HG02588 (cell line): ENCODE results near the gene DDRGK1.
"Not testable (repeated sequence)": the region's sequence is repeated elsewhere in the genome, so short reads cannot be mapped to it uniquely, and the experiment has no call there.

Source experiments
- ATAC-seq: cut with Tn5 transposase; IDR thresholded peaks from one replicate; pipeline ENCODE4 v1.9.1; 2021; ENCODE audit warnings: mild to moderate bottlenecking, moderate library complexity; ENCODE audit not compliant: unreplicated experiment

Gene DDRGK1

DNA sequence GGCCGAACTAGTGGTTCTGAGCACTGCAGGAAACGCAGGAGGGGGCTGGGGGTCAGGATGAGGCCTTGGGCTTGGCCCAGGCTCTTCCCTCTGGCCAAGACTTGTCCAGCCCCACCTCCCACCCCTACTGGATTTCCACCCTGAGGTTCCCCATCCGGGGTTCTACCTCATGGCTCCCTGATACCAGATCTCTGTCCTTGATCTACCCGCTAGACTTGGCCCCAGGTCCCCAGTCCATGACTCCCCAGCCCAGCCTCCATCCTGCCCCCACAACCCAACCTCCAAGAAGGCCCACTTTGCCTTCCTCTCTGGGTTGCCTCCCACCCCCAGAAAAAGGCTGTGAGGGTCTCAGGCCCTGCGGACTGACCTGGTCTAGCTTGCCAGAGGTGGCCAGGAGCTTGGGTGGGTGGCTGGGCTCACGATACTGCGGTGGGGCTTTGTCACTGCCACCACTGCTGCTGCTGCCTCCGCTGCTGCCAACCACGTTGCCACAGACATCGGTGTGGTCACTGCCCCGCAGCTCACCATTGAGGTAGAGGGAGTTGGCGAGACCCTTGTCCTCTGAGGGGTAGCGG is 38.1 kb downstream of the DDRGK1 start:
- ATAC-seq: no peak

DNA sequence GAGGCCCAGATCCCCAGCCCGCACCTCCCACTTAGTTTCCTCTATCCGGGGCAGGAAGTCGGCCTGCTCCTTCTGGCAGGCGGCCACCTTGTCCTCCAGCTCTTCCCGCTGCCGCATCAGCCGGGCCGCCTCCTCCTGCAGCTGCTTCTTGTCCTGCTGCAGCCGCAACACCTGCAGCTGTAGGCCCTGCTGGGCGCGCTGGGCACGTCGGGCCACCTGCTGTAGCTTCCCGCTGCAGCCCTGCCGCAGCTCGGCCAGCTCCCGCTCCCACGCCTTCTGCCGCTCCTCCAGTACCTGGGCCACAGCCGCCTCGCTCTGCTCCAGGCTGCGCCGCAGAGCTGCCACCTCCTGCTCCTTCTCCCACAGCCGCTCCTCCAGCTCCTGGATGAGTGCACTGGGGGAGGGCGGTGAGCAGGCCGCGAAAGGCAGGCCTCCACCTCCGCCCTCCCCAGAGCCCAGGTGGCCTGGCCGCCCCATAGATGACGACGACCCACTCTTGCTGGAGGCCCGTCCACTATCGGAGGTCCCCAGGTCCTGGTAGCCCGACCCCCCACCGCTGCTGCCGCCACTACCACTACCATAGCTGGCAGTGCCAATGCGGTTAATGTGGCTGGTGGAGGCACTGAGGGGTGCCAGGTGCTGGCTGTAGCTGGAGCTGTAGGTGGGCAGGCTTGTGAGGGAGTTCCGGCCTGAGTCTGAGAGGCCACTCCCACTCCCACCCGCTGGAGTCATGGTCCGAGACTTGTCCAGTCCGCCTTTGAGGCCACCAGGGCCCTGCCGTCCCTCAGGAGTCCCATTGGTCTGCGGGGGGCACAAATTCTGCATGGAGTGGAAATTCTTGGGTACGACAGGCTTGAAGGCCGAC is 38.8 kb downstream of the DDRGK1 start:
- no peak for ATAC-seq

DNA sequence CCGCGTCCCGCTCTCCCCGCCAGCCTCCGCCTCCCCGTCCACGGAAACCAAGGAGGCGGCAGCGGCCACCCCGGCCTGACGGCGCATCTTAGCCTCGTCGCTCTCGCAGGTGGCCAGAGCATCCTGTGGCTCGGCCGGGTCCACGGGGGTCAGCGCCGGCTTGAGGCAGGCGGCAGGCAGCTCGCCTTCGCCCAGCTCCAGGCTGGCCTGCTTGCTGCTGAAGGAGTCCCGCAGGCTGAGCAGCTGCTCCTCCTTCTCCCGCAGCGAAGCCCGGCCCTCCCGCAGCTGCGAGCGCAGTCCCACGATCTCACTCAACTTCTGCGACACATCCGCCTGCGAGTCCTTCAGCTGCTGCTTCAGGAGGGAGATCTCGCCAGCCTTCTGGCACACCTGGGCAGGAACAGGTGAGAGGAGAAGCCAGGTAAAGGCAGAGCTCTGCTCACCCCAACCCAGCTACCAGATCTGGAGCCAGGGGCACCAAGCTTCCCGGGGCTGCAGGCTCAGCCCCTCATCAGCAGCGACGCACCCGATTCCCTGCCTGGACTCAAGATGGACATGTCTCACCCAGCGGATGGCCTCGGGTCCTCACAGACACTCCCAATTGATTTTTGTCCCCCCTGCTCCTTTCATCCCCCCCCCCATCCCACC is 39.6 kb downstream of the DDRGK1 start:
- no peak for ATAC-seq

DNA sequence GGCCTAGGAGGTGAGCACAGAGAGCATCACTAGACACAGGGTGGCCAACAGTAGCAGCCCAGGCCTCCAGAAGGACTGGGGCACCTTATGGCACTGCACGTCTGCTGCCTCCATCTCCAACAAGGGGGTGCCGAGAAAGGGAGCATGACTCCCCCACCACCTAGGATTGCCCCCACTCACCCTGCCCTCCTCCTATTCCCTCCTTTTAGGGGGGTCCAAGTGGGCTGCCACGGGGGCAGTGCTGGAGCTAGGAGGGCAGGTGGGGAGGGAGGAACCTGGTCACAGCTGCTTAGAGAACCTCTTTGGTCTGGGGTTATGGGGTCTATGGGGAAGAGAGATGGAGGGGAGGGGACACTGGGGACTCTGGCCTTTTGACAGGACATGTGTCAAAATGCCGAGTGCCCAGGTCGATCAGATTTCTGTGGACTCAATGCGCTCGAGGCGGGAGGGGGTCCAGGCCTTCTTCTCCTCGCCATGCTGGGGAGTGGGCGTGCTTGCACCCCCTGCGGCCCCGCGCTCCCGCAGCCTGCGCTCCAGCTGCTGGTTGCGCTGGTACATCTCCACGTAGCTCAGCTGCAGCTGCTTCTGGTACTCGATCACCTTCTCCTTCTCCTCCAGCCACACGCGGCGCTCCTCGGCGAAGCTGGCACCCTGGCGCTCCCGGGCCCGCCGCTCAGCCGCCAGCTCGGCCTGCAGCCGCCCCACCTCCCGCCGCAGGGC is 40.3 kb downstream of the DDRGK1 start:
- ATAC-seq: no peak

DNA sequence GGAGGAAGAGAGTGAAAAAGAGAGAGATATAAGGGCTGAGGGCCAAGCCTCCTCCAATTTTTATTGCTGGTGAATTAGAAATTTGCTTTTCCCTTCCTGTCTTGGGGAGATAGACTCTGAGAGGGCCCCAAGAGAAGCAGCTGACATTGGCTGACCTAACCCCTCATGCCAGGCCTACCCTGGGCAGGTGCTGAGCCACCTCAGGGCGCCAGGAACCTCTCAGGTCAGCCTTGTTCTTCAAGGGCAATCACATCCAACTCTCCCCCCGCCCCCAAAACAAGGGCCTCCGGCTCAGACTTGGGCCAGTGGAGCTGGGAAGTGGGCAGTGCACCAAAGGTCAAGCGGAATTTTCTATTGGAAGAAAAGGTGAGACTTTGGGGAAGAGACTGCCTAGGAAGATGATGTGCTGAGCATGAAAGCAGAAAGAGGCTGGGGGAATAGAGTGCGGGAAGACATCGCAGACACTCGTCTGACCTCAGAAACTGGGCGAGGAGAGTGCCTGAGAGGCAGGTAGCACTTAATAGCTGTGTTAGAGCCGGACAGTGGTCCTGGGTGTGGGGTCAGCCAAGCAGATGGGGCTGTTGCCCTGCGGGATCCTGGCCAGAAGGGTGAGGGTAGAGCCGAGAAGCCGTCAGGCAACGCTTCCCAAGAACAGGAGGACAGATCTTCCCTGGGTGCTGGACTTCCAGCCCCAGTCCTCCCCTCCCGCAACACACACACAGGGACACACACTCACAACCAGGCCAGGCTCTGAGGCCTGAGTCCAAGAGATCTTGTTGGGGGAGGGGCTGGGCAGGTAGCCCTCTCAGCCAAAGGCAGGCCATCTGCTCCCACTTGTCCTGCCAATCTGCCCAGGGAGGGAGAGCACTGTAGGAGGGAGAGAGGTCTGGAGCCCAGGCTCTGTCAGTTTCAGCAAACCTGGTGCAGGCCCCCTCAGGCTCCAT is 41.1 kb downstream of the DDRGK1 start:
- no peak for ATAC-seq

DNA sequence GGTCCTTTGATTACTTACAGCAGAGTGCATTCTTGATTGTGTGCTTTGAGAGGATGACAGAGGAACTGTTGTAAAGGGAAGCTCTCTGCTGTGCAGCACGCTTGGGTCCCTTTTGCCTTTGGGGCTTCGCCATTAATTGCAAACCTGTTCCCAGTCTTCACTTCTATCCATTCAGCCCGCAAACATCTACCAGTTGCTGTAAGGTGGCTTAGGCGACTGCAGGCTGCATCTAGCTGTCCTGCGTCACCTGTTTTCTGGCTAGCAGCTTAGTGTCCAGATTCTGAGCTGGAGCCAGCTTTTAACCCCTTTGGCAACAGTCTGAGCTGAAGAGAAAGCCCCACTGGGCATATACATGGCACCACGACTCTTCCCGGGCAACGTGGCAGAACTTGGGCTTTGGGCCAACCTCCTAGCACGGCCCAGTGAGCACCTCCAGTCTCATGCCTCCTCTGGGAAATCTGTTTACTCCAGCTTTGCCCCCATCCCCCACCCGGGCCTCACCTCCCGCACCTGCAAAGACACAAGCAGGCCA is 42.3 kb downstream of the DDRGK1 start:
- ATAC-seq: no peak

DNA sequence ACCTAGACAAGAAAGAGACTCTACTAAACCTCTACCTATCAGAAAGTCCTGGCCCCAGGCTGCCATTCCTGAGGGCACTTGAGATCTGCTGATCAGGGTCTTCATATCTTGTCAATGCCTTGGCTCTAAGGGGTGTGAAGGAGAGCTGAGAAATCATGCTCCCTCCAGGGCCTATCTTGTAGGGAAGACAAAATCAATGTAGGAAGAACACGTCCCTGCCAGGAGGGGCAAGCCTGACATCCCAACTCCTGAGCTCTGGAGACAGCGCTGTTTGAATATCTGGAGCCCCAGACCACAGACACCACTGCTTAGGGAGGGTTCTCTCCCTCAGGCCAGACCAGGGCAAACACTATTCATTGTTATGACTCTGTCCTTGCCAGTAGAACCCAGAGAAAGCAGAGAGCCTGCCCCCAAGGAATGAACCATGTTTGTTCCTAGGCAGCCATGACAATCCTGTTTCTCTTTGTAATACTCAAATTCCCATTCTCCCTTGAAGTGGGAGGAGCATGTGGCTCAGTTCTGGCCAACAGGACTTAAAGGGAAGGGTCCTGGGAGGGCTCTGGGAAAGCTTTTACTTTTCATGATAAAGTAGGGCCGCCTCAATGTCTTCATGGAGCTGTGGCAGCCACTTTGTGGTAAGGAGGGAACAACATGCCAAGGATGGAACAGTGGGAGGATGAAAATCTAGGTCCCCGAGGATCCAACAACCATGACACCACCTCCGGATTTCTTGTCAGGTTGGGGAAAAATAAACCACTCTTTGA is 43.0 kb downstream of the DDRGK1 start:
- no peak for ATAC-seq

DNA sequence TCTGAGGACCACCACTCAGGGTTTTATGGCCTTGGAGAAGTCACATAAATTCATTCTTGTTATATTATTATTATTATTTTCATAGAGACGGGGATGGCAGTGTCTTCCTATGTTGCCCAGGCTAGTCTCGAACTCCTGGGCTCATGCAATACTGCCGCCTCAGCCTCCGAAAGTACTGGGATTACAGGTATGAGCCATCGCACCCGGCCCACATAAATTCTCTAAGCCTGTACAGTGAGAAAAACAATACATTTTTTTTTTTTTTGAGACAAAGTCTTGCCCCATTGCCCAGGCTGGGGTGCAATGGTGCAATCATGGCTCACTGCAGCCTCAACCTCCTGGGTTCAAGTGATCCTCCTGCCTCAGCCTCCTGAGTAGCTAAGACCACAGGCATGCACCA is 44.1 kb downstream of the DDRGK1 start:
- ATAC-seq: no peak

DNA sequence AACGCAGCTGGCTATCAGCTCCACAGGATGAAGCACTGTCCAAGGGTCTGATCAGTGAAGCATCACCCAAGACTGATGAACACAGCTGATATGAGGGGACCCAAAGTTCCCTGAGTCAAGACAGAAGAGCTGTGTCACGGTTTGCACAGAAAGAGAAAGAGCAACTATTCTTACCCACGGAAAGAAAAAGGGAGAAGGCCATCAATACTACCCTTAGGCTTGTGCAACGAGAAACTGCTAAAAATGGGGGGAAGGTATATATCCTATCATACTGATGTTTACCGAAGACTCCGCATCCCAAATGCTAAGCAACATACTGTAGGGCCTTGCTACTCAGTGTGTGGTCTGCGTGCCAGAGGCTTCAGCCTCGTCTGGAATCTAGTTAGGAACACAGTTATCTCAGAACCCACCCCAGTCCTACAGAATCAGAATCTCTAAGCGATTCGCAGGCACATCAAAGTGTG is 45.5 kb downstream of the DDRGK1 start:
- ATAC-seq: no peak

DNA sequence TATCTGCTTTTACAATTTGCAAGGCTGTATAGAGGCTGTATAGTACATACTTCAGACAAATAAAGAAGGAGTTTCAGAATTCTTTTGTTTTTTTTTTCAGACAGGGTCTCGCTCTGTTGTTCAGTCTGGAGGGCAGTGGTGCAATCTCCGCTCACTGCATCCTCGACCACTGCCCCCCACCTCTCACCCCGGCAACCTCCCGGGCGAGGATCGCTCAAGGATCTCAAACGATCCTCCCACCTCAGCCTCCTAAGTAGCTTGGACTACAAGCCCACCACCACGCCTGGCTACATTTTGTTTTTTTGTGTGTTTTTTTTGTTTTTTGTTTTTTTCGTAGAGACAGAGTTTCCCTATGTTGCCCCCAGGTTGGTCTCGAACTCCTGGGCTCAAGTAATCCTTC is 46.7 kb downstream of the DDRGK1 start:
- ATAC-seq: no peak

DNA sequence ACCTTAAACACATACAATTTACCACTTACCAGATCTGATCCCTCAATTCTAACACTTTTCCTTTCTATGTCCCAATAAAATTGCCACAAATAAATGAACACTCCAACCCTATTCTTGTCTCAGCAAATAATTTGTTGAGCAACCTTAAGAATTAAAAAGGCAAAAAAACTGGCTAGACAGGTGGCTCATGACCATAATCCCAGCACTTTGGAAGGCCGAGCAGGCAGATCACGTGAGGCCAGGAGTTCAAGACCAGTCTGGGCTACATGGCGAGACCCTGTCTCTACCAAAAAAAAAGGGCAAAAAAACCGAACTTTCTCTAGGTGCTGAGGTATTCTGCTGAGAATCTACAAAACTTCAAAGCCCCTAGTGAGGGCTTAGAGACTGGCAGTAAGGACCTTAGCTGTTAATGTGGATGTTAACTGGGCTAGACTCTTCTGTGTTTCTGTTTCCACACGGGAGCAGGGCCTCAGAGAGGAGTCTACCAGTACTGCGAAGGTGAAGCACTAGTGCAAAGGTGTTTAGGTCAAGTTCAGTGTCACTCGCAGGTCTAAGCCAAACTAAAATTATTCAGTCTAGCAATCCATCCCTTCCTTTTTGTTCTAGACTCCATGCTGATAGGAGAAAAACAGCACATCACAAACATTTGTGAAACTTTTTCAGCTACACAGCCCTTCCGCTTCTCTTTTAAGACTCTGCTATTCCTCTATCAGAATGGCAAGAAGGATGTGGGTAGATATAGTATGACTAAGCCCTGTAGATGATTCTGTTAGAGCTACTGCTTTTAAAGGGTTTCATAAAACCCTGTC is 47.5 kb downstream of the DDRGK1 start:
- peak; percentile 43 for ATAC-seq

DNA sequence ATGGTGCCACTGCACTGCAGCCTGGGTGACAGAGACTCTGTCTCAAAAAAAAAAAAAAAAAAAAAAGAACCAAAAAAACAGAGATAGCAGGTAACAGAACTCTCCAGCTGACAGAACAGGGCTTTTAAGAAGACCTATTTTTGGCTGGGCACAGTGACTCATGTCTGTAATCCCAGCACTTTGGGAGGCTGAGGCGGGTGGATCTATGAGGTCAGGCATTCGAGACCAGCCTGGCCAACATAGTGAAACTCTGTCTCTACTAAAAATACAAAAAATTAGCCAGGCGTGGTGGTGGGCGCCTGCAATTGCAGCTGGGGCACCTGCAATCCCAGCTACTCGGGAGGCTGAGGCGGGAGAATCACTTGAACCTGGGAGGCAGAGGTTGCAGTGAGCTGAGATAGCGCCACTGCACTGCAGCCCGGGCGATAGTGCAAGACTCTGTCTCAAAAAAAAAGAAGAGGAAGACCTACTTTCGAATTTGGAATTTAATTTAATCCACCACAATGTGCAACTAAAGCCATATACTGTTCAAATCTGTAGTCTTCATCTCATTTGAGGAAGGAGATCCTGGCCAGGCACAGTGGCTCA is 52.3 kb downstream of the DDRGK1 start:
- ATAC-seq: not testable (repeated sequence)

DNA sequence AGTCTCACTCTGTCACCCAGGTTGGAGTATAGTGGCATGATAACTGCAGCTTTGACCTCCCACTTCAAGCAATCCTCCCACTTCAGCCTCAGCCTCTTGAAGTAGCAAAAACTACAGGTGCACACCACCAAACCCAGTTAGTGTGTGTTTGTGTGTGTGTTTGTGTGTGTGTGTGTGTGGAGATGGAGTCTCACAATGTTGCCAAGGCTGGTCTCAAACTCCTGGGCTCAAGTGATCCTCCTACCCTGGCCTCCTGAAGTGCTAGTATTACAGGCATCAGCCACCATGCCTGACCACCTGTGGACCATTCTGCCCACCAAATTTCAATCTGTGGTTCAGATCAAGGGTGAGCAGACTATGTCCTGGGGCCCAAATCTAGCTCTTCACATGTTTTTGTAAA is 53.6 kb downstream of the DDRGK1 start:
- ATAC-seq: no peak

DNA sequence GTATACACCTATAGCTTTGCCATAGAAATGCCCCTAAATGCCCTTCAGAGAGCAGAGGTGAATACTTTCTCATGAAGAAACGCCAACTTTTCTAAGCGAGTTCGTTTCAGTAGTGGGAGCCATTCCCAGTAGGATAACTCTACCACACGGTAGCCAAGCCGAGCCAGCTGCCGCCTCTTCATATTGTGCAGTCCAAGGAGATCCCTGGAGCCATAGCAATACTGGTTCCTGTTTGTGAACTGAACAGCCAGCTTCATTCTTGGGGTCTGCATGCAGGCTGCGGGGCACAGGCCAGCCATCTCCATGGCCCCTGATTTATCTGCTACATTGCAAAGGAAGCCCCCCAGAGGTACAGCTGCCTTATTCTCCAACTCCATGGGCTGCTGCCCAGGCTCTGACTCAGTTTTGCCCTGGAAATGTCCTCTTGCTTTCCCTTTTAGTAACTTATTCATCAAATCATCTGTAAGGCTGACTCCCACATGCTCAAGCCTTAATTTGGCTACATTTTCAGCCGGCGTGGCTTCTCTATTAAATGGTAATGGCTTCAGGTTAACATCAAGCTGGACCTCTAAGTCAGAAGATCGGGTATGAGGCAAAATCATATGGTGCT is 57.6 kb downstream of the DDRGK1 start:
- ATAC-seq: no peak

DNA sequence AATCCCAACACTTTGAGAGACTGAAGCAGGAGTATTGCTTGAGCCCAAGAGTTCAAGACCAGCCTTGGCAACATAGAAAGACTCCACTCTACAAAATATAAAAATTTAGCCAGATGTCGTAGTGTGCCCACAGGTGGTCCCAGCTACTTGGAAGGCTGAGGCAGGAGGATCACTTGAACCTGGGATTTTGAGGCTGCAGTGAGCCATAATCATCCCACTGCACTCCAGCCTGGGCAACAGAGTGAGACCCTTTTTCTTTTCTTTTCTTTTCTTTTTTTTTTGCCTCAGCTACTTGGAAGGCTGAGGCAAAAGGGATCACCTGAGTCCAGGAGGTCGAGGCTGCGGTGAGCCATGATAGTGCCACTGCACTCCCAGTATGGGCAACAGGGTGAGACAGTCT is 62.7 kb downstream of the DDRGK1 start:
- ATAC-seq: no peak
